ENCODE measurements around the gene XPO6.

Gene XPO6

DNA sequence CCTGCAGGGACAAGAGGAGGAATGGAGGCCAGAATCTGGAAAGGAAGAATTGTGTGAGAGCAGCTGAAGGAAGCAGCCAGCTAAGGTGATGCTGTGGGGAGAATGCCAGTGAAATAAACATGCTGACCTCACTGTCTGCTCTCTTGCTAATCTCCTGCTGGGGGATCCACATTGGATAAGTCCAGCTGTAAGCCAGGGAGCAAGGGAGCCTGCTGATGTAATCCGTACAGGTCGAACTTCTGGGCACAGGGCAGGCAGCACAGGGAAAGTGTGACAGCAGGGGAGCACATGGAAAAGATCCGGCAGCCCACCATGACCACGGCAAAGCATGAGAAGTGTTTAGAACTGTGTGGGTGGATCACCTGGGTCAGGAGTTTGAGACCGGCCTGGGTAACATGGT, 7.5 kb upstream of the XPO6 start:
- Histone ChIP-seq H3K36me3 (ENCODE audit: control insufficient read depth, insufficient read depth, low read length) (no peaks in the 10 kb centered on the region), H2AFZ (no peak overlapping the region), H3K4me1 (no peaks in the 10 kb centered on the region), H3K4me3 (ENCODE audit: low read depth, low read length) (no peak overlapping the region), H3K27ac (no peak overlapping the region), H3K27me3 (ENCODE audit: control insufficient read depth, insufficient read depth, low read length) (no peaks in the 10 kb centered on the region), H3K4me2 (ENCODE audit: low read length) (no peak overlapping the region), H3K9ac (no peak overlapping the region), H3K79me2 (no peaks in the 10 kb centered on the region), H3K9me3 (ENCODE audit: control insufficient read depth, low read length) (no peaks in the 10 kb centered on the region)
- TF ChIP-seq, protein P1, sequence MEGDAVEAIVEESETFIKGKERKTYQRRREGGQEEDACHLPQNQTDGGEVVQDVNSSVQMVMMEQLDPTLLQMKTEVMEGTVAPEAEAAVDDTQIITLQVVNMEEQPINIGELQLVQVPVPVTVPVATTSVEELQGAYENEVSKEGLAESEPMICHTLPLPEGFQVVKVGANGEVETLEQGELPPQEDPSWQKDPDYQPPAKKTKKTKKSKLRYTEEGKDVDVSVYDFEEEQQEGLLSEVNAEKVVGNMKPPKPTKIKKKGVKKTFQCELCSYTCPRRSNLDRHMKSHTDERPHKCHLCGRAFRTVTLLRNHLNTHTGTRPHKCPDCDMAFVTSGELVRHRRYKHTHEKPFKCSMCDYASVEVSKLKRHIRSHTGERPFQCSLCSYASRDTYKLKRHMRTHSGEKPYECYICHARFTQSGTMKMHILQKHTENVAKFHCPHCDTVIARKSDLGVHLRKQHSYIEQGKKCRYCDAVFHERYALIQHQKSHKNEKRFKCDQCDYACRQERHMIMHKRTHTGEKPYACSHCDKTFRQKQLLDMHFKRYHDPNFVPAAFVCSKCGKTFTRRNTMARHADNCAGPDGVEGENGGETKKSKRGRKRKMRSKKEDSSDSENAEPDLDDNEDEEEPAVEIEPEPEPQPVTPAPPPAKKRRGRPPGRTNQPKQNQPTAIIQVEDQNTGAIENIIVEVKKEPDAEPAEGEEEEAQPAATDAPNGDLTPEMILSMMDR (IDR thresholded peaks at IDR 0.05), result no peak

DNA sequence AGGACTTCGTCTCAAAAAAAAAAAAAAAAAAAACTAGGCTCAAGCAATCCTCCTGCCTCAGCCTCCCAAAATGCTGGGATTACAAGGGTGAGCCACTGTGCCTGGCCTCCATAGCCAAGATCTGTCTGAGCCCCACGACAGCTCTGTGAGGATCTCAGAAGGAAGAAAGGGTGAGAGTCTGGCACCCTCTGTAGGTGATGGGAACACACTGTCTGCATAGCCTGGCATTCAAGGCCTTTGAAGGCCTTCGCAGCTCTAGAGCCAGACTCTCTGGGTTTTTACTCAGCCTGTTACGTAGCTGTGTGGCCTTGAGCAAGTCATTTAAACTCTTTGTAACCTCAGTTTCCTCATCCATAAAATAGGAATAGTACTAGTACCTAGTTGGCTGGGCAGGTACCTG, 6.3 kb upstream of the XPO6 start:
- H2AFZ ChIP-seq, result no peak overlapping the region
- H3K4me2 ChIP-seq (ENCODE audit: low read length), result no peak overlapping the region
- no peaks in the 10 kb centered on the region for H3K79me2 ChIP-seq
- no peaks in the 10 kb centered on the region for H3K9me3 ChIP-seq (ENCODE audit: control insufficient read depth, low read length)
- no peak overlapping the region for H3K9ac ChIP-seq
- H3K27ac ChIP-seq, result no peak overlapping the region
- TF ChIP-seq, protein P1 (IDR thresholded peaks at IDR 0.05), result peak; percentile 10
- H3K36me3 ChIP-seq (ENCODE audit: control insufficient read depth, insufficient read depth, low read length), result no peaks in the 10 kb centered on the region
- H3K27me3 ChIP-seq (ENCODE audit: control insufficient read depth, insufficient read depth, low read length), result no peaks in the 10 kb centered on the region
- no peaks in the 10 kb centered on the region for H3K4me1 ChIP-seq
- no peak overlapping the region for H3K4me3 ChIP-seq (ENCODE audit: low read depth, low read length)

DNA sequence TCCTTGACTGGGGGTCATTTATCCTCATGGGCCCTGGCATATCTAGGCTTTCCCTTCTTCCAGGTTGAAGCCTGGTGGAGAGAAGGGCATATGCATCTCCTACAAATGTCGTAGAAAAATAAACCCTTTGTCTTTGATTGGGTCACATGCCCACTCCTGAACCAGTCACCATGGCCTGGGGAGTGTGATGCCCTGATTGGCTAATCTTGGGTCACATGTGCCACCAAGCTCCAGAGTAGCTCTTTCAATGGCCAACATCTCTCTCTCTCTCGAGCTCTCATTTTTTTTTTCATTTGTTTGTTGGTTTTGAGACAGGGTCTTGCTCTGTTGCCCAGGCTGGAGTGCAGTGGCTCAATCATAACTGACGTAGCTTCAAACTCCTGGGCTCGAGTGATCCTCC, 5.6 kb upstream of the XPO6 start:
- Histone ChIP-seq H3K4me2 (ENCODE audit: low read length) (no peak overlapping the region), H3K27ac (no peak overlapping the region)
- TF ChIP-seq, protein P1 (IDR thresholded peaks at IDR 0.05), result no peak

DNA sequence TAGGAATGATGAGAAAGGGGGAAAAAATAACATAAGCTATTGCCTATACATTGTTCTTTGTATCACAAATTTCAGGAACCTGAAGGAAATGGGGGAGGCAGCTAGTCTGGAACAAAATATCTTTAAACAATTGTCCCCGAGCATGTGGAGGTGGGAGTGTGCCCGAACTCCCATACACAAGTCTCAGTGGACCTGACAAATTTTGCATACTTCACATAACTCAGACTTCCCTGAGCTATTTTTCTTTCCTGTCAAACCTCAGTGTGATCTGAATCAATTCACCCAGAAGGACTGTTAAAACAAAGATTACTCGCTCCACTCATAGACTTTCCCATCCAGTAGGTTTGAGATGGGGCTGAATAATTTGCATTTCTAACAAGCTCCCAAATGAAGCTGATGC, 1.6 kb upstream of the XPO6 start:
- H2AFZ ChIP-seq, result no peak overlapping the region
- no peak overlapping the region for H3K4me2 ChIP-seq (ENCODE audit: low read length)
- H3K9me3 ChIP-seq (ENCODE audit: control insufficient read depth, low read length), result no peaks in the 10 kb centered on the region
- peaks cover 3% of the 10 kb centered on the region for H3K4me1 ChIP-seq
- H3K36me3 ChIP-seq (ENCODE audit: control insufficient read depth, insufficient read depth, low read length), result no peaks in the 10 kb centered on the region
- H3K4me3 ChIP-seq (ENCODE audit: low read depth, low read length), result no peak overlapping the region
- H3K27me3 ChIP-seq (ENCODE audit: control insufficient read depth, insufficient read depth, low read length), result no peaks in the 10 kb centered on the region
- H3K9ac ChIP-seq, result no peak overlapping the region
- peaks cover 5% of the 10 kb centered on the region for H3K79me2 ChIP-seq
- TF ChIP-seq, protein P1 (IDR thresholded peaks at IDR 0.05), result no peak
- H3K27ac ChIP-seq, result no peak overlapping the region

More for the DNA sequence above, 5.6 kb upstream of the XPO6 start:
- Histone ChIP-seq H3K9ac (no peak overlapping the region), H3K27me3 (ENCODE audit: control insufficient read depth, insufficient read depth, low read length) (no peaks in the 10 kb centered on the region), H3K36me3 (ENCODE audit: control insufficient read depth, insufficient read depth, low read length) (no peaks in the 10 kb centered on the region), H3K9me3 (ENCODE audit: control insufficient read depth, low read length) (no peaks in the 10 kb centered on the region), H3K4me3 (ENCODE audit: low read depth, low read length) (no peak overlapping the region), H2AFZ (no peak overlapping the region), H3K4me1 (no peaks in the 10 kb centered on the region), H3K79me2 (peaks cover 2% of the 10 kb centered on the region)

DNA sequence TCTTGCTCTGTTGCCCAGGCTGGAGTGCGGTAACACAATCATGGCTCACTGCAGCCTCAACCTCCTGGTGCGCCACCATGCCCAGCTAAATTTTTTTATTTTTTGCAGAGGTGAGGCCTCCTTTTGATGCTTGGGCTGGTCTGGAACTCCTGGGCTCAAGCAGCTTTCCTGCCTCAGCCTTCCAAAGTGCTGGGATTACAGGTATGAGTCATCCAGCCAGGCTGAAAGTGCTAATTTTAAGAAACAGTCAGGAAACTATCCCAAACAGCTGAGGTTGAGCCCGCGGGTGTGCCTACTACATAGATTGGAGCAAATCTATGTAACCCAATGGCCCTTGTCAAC, 738 bp upstream of the XPO6 start:
- peak overlapping the region; percentile 86 for H2AFZ ChIP-seq
- TF ChIP-seq, protein P1 (IDR thresholded peaks at IDR 0.05), result no peak
- H3K9ac ChIP-seq, result no peak overlapping the region
- H3K4me2 ChIP-seq (ENCODE audit: low read length), result peak overlapping the region; percentile 86
- H3K27ac ChIP-seq, result no peak overlapping the region
- H3K4me3 ChIP-seq (ENCODE audit: low read depth, low read length), result peak overlapping the region; percentile 71
- H3K27me3 ChIP-seq (ENCODE audit: control insufficient read depth, insufficient read depth, low read length), result no peaks in the 10 kb centered on the region
- no peaks in the 10 kb centered on the region for H3K36me3 ChIP-seq (ENCODE audit: control insufficient read depth, insufficient read depth, low read length)
- H3K79me2 ChIP-seq, result peaks cover 5% of the 10 kb centered on the region
- H3K9me3 ChIP-seq (ENCODE audit: control insufficient read depth, low read length), result no peaks in the 10 kb centered on the region
- peaks cover 3% of the 10 kb centered on the region for H3K4me1 ChIP-seq
